GM18858 (cell line): ENCODE data around the gene PIP5K1B.

ENCODE experiments used
- ATAC-seq: cut with Tn5 transposase; IDR thresholded peaks from one replicate; pipeline ENCODE4 v1.9.1; 2021; ENCODE audit not compliant: unreplicated experiment

PIP5K1B gene

GRCh38 chr9:69016191-69017096, 311.4 kb downstream of the PIP5K1B start:
- no peak for ATAC-seq

- no peak for ATAC-seq
Measured at GRCh38 chr9:69018737-69019136, 313.7 kb downstream of the PIP5K1B start.

- ATAC-seq = no peak
Measured at GRCh38 chr9:69019808-69020207, 314.8 kb downstream of the PIP5K1B start.

- no peak for ATAC-seq
Measured at GRCh38 chr9:69020301-69021145, 315.5 kb downstream of the PIP5K1B start.

GRCh38 chr9:69023650-69024049, 318.6 kb downstream of the PIP5K1B start:
- ATAC-seq = no peak

- ATAC-seq = peak; percentile 58
Measured at GRCh38 chr9:69027355-69028097, 322.5 kb downstream of the PIP5K1B start.

- no peak for ATAC-seq
Measured at GRCh38 chr9:69028754-69029153, 323.7 kb downstream of the PIP5K1B start.

- no peak for ATAC-seq
Measured at GRCh38 chr9:69029535-69029934, 324.5 kb downstream of the PIP5K1B start.

- ATAC-seq = no peak
Measured at GRCh38 chr9:69030851-69031645, 326.0 kb downstream of the PIP5K1B start.

GRCh38 chr9:69034071-69034470, 329.0 kb downstream of the PIP5K1B start:
- ATAC-seq = no peak

- peak; percentile 96 for ATAC-seq
Measured at GRCh38 chr9:69035438-69036308, 330.6 kb downstream of the PIP5K1B start, which contains the start of gene FXN. Gene FXN, plus strand, starts transcription at chr9:69035752. Its CDS starts 31 bp downstream, at chr9:69035783.

GRCh38 chr9:69036309-69036708, 331.3 kb downstream of the PIP5K1B start:
- peak; percentile 3 for ATAC-seq

GRCh38 chr9:69036799-69037198, 331.8 kb downstream of the PIP5K1B start:
- ATAC-seq = no peak

GRCh38 chr9:69040646-69041045, 335.6 kb downstream of the PIP5K1B start:
- ATAC-seq = no peak

- no peak for ATAC-seq
Measured at GRCh38 chr9:69044240-69045219, 339.5 kb downstream of the PIP5K1B start.

- ATAC-seq = no peak
Measured at GRCh38 chr9:69045821-69046220, 340.8 kb downstream of the PIP5K1B start.

GRCh38 chr9:69046723-69047122, 341.7 kb downstream of the PIP5K1B start:
- ATAC-seq = no peak

GRCh38 chr9:69047371-69047770, 342.3 kb downstream of the PIP5K1B start:
- ATAC-seq = no peak
